HG03039 (cell line): ENCODE data around the gene SNX5.

Experiments used
- ATAC-seq: cut with Tn5 transposase; IDR thresholded peaks from one replicate; pipeline ENCODE4 v1.9.1; 2021; ENCODE audit warnings: mild to moderate bottlenecking, moderate library complexity; ENCODE audit not compliant: unreplicated experiment

The SNX5 gene

DNA sequence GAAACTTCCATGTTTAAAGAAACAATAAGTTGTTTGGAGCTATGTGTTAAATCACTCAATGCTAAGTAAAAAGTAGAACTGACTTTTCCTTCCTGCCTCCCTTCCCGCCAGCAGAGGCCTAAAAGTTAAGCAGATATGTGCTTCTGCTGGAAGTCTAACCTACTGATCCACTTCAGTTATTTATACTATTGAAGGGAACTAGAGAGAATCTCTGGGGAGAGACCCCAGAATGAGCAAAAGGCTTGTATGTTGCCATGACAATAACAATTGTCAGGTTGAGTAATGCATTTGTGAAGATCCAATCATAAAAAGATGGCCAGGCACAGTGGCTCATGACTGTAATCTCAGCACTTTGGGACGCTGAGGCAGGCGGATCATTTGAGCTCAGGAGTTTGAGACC lies 25.0 kb upstream of the SNX5 start:
- no peak for ATAC-seq

DNA sequence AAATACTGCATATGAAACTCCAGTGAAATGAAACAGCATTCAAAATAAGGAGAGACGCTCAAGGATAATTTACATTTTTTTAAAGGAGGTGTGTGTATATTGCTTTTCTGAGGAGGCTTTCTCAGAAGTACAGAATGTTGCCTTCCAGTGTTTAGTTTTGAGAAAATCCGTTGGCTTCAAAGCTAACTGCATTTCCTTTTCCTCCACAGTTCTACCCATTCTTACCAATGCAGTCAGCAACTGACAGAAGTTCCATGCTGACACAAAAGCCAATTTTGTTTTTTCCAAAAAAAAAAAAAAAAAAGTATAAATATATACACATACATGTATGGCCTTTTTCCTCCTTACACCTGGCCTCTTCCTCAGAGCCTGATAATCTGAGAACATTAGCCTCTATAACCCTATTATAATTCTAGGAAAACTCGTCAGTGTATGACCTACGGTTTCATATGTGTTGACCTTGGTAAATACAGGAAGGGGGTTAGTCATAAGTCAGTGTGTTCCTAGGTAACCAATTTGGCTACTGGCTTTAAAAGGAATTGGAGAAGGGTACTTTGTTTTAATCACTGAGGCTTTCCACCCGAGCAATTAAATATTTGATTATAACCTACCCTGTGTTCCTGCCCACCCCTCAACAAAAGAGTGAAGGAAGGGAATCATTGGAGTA lies 24.4 kb upstream of the SNX5 start:
- ATAC-seq: no peak

DNA sequence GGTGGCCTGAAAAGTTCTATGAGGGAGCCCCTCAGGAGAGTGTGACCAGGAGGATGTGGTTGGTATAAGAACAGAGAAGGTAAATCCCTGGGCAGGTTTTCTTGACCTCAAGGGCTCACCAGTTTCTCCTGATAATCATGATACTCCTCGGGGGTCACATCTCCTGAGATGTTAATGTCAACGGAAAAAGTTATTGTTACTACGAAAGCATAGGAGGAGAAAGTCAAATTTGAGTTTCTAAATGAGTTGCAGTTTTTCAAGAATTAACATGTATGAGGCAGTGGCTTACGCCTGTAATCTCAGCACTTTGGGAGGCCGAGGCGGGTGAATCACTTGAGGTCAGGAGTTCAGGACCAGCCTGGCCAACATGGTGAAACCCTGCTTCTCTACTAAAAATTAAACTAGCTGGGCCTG lies 23.6 kb upstream of the SNX5 start:
- peak; percentile 41 for ATAC-seq

DNA sequence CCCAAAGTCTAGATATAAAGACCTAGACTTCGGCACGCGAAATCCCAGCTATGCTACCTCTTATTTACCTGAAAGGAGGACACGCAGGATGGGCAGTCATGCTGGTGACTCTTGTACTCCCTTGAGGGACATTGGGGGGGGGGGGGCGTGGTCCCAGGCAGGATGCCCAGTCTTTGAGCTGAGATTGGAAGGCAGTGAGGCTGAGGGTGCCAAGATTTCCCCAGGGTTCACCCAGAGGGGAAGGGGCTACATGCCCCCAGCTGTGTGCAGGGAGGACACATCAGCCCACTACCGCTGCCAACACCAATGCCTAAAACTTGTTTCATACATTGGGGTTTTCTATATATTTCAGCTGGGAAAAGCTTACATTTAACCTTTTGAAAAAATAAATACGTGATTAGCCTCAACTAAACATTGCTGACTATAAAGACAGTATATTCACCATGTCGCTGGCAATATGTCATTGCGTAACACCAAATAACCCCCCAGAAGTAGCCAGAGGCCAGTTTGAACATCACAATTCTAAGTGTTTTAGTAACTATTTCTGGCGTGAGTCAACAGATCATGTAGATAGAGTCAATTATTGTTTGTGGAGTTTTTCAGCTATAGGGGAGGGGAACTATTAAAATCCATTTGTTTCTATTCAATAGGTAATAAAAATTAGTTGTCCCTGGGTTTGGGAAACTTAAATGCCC lies 21.8 kb upstream of the SNX5 start:
- ATAC-seq: no peak

DNA sequence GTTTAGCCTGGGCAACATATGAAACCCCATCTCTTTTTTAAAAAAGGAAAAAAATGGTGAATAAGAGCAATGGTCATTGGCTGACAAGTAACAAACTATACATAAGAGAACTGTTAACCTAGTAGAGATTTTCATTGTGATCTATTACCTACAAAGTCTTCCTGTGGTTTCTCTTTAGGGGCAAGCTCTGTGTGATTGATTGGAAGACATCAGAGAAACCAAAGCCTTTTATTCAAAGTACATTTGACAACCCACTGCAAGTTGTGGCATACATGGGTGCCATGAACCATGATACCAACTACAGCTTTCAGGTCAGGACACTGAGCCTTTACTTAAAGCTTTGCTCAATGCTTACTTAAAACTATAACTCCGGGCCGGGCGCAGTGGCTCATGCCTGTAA lies 19.4 kb upstream of the SNX5 start:
- ATAC-seq: no peak

DNA sequence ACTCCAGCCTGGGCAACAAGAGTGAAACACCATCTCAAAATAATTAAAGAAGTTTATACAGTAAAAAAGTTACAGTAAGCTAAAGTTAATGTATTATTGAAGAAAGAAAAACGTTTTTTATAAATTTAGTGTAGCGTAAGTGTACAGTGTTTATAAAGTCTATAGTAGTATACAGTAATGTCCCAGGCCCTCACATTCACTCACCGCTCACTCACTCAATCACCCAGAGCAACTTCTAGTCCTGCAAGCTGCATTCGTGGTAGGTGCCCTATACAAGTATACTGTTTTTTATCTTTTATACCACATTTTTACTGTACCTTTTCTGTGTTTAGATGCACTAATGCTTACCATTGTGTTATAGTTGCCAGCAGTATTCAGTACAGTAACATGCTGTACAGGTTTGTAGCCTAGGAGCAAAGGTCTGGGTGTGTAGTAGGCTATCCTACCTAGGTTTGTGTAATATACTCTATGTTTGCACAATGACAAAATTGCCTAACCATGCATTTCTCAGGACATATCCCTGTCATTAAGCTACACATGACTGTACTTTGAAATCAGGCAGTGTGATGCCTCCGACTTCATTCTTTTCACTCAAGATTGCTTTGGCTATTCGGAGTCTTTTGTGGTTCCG lies 16.9 kb upstream of the SNX5 start:
- ATAC-seq: no peak

DNA sequence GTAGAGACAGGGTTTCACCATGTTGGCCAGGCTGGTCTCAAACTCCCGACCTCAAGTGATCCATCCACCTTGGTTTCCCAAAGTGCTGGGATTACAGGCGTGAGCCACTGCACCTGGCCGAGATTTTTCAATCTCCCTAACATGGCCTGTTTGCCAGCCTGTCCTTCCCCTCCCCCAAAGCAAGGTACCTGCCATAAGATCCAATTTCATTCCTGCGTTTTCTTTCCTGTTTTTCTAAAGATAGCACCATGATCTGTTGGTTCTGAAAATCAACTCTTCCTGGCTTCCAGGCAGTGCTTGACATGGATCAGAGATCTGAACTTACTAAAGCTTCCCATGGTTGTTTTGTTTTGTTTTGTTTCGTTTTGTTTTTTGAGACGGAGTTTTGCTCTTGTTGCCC lies 7.7 kb upstream of the SNX5 start:
- ATAC-seq: no peak

DNA sequence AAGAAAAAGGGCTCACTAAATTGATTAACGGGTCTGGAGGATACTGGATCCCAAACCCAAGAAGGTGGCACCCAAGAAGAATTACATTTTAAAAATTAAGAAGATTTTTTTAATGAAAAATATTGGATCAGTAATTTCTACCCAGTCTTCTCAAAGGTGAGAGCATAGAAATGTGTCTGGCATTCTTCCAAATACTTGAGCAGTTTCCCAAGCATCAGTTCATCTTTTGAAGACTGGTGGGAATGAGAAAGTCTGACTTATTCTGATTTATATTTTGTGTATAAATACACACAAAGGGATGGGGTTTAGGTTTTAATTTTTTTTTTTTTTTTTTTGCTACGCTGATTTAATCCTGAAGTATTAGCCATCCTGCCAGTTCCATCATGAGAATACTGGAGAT lies 3.5 kb upstream of the SNX5 start:
- no peak for ATAC-seq

DNA sequence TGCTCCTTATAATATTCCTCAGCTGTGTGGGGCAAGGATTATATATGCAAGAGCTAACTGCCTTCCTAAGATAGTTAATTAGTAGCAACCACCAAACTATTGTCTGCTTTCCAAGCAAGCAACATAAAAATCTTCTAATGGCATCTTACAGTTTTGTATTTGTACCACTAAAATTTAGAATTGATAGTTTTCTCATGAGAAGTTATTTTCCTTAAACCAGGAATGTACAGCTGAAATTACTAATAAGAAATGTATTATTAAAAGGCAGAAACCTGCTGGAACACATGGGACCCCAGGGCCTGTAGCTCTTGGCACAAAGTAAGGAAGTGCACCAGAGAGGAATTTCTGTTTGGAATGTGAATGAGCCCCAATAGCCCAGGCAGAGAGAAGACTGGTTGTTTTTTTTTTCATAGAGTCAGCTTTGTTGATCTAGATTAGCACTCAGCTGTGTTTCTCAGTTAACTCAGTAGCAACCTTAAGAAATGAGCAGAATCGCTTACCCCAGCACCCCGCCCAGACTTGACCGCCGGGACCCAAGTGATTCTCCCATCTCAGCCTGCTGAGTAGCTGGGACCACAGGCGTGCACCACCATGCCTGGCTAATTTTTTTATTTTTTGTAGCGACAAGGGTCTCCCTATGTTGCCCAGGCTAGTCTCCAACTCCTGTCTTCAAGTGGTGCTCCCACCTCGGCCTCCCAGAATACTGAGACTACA lies 2.9 kb upstream of the SNX5 start:
- ATAC-seq: no peak

DNA sequence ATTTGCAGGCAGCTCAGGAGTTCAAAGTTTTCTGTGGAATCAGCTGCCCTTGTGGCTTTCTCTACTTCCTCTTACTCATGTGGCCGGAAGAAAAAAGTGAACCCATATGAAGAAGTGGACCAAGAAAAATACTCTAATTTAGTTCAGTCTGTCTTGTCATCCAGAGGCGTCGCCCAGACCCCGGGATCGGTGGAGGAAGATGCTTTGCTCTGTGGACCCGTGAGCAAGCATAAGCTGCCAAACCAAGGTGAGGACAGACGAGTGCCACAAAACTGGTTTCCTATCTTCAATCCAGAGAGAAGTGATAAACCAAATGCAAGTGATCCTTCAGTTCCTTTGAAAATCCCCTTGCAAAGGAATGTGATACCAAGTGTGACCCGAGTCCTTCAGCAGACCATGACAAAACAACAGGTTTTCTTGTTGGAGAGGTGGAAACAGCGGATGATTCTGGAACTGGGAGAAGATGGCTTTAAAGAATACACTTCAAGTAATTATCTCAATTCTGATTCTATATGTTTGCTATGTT lies 1.4 kb upstream of the SNX5 start:
- ATAC-seq: no peak

DNA sequence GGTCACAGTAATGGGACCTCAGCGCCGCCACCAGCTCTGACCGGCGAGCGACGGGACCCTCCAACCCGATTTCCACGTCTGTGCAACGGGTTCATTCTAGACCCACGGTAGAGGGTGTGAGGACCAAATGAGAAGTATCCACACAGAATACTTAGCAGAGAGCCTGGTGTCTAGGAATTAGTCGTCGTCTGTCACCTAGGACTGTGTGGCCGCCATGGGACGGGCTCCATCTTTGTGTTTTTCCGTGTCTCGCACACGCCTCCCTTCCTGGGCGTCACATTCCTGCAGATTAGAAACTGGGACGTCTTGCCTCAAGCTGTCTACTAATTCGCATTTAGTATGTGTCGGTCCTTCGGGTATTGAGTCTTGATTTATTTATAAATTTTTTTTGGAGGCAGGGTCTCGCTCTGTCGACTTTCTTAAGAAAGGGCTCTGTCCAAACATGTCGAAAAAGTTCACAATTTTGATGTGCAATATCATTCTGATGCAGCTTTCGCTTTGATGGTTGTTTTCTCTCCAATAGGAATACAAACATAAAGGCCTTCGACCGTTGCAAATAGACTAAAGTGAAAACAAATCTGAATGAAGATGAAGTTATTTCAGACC lies 787 bp upstream of the SNX5 start:
- peak; percentile 5 for ATAC-seq

DNA sequence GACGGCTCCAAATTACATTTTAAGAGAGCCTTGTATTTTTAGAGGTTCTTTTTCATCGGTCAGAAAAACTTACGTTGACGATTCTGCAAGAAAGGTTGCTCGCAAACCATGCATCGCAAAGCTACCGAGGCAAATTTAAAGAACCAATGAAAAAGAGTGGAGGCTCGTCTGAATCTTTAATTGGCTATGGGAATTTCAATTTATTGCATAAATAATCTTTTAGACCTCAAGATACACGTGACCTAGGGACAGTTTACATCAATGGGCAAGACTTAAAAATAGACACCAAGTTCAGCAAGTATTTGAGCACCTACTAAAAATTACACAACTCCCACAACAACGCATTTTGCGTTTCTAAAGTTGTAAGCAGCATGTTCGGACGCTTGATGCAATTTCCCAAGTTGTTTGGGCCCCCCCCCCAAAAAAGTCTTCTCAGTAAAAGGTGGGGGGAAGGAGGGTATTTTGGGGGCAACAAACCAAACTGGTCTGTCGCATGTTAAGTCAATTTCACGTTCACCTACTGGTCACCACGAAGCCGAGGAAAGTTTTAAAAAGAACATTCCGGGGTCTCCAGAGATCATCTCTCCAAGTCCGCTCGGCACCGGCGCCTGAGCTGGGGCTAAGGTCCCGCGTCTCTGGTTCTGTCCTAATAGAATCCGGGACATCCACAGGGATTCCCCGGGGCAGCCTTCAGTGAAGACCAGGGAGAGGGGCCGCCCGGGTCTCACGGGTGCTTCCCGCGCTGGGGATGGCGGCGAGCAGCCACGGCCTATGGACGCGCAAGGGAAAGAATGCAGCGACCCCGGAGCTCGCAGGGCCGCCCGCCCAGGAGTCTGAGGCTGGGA lies 851 bp downstream of the SNX5 start:
- peak; percentile 7 for ATAC-seq

DNA sequence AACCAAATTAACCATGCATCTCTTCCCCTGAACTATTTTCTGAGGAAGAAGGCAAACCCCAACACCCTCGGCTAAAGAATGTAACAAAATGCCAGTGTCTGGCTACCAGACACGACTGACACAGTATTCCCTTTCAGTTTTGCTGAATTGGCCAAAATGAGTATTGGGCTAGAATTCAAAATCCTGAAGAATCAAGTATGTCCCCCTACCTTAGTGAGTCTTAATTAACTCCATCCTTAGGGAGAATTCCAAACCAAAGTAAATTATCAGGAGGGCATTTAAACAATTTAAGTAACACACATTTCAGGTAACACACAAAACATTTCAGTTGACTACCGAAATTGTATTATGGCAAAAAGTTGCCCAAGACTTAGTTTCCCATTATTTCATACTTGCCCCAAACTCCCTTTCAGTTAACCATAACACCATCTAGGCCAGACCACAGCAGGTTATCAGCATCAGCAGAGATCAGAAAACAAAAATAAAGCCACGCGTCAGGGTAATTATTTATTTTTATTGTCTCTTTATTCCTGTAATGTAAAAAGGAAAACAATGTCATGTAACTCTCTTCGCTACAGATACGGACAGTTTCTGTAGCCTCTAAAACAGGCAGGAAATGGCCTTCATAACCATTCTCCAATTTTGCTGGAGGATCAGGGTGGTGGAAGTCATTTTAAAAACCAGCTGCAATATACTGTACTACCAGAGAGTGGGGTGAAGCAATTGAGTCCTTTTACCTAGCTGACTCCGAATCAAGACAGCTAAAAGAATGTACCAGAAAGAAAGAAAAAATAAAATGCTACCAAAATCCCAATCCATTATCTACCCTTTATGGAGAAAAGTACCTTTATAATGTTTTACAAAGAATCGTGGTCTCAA lies 1.9 kb downstream of the SNX5 start:
- ATAC-seq: no peak

DNA sequence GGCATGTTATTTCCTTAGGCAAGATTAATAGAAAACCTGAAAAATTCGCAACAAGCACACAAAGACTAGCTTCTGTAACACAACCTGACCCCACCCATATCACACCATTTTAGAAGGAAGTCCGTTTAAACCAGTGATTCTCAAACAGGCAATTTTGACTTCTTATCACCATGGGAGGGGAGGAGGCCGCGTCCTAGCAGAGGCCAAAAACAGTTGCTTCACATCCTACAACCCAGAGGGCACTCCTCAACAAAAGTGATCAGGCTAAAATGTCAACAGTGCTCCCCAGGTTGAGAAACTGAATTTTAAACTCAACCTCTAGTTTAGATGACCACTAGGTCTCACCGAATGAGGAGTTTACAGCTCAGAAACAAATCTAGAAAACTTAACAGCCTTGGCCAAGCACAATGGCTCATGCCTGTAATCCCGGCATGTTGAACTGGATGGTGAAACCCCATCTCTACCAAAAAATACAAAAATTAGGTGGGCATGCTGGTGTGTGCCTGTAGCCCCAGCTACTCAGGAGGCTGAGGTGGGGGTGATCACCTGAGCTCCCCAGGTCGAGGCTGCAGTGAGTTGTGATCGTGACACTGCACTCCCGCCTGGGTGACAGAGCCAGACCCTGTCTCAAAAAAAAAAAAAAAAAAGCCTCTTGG lies 3.4 kb downstream of the SNX5 start:
- ATAC-seq: no peak

DNA sequence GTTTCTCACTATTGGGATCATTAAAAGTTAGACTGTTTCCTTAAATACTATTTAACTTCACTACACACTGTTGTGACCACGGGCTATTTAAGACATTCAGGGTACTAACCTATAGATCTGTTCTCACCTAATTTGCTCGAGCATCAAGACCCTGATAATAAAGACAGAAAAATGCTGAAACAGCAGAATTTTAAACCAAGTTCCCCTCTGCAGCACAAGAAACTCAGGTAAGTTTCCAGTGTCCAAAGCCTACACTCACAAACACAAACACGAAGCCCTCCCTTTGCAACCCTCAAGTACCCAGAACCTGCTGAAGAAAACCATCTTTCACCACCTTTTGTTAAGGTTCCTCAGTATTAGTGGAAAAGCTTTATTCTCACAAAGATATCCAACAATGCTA lies 4.0 kb downstream of the SNX5 start:
- no peak for ATAC-seq

DNA sequence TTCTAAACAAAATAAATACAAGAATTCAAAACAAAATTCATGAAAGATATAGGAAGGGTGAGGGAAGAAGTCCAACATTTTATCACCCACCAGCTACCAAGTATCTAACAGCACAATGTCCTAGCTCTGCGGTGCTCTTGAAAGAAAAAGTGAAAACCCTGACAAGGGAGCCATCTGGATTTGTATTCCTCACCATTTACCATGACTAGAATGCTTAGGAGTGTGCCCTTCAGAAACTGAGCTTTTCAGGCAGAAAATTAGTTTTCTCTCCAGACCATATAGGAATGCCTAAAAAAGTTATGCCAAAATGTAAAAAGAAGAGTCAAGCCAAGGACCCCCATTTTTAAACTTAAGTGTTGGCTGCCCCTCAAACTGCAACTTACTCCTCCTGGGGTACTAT lies 4.5 kb downstream of the SNX5 start:
- ATAC-seq: no peak

DNA sequence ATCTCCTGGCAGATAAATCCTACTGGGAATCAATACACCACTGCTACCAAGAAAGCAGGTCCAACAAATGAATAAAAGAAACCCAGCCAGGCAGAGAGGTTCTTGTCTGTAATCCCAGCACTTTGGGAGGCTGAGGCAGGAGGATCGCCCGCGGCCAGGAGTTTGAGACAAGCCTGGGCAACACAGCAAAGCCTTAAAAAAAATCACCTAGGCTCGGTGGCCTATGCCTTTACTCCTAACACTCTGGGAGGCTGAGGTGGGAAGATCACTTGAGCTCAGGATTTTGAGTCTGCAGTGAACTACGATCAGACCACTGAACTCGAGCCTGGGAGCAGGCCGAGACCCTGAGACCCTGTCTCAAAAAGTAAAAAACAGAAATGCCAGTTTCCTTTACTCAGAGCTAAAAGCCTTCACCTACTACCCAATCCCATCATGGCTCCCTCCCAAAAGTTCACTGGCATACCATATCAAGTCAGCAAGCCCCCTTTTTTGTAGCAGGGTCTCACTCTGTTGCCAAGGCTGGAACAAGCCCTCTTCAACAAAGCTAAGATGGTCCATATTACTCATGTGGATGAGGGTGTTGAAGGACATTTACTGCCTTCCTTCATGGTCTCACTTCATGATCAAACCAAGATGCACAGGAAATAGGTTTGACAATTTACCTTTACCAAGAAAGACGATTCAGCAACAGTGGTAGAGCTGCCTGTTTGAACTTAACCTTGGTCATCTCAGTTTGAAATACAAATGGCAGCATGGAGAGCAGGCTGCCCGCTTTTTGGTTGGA lies 5.3 kb downstream of the SNX5 start:
- no peak for ATAC-seq

DNA sequence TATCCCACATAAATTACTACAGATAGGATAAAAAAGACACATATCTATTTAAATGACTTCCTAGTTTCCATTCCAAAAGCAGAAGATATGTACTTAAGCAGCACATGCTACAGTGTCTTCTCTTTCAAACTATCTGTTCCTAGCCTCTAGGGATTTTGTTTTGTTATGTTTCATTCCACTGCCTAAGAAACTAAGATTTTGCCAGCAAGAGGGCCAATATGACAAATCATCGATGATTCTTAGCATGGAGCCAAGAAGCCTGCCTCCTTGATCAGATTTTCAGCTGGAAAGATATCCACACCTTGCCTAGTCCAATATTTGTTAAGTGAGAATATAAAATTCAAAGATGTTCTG lies 7.0 kb downstream of the SNX5 start:
- ATAC-seq: no peak
